SU-DHL-6 (cell line): ENCODE measurements around the gene MAPKBP1.

Source experiments
- H2AFZ ChIP-seq: fragments of 200-600 bp; sonication (generic); 2 replicates; pipeline ENCODE4 v1.6.1; 2014; ENCODE audit warnings: low read depth, mild to moderate bottlenecking, moderate library complexity, mixed read lengths, antibody characterized with exemption, low read length; ENCODE audit not compliant: severe bottlenecking
- H3F3A ChIP-seq: fragments of 200-600 bp; shearing (Covaris generic); 2 replicates; pipeline ENCODE4 v1.6.0; 2016; ENCODE audit warnings: antibody characterized with exemption, mild to moderate bottlenecking; ENCODE audit not compliant: insufficient read depth
- H3K27ac ChIP-seq: fragments of 200-600 bp; sonication (generic); 2 replicates; pipeline ENCODE4 v1.5.1; 2016; ENCODE audit warnings: low read depth, mild to moderate bottlenecking, low read length, moderate library complexity, mixed read lengths
- H3K27me3 ChIP-seq: fragments of 200-600 bp; sonication (generic), shearing (Covaris generic); 2 replicates; pipeline ENCODE4 v1.6.0; 2014; ENCODE audit warnings: mild to moderate bottlenecking, low read length
- H3K36me3 ChIP-seq: fragments of 200-600 bp; sonication (generic); 2 replicates; pipeline ENCODE4 v1.6.1; 2014; ENCODE audit warnings: mild to moderate bottlenecking, low read length, mixed read lengths
- H3K4me2 ChIP-seq: fragments of 300-600, 200-600 bp; shearing (Covaris generic), sonication (generic); 2 replicates; pipeline ENCODE4 v1.6.0; 2014; ENCODE audit warnings: low read length, low read depth, mild to moderate bottlenecking; ENCODE audit not compliant: poor library complexity, severe bottlenecking
- H3K4me3 ChIP-seq: fragments of 200-600 bp; sonication (generic); 2 replicates; pipeline ENCODE4 v1.5.1; 2014; ENCODE audit warnings: antibody characterized with exemption, low read length, mild to moderate bottlenecking, mixed read lengths; ENCODE audit not compliant: insufficient read depth, poor library complexity, severe bottlenecking
- H3K79me2 ChIP-seq: fragments of 200-600 bp; sonication (generic); 2 replicates; pipeline ENCODE4 v1.6.1; 2014; ENCODE audit warnings: mild to moderate bottlenecking, low read length, moderate library complexity; ENCODE audit not compliant: insufficient read depth
- H3K9ac ChIP-seq: fragments of 200-600 bp; sonication (generic); 2 replicates; pipeline ENCODE4 v1.7.0; 2014; ENCODE audit warnings: mild to moderate bottlenecking, low read length
- H3K9me2 ChIP-seq: fragments of 200-600 bp; sonication (generic); replicated peaks from 2 replicates; pipeline ENCODE4 v1.6.1; 2014; ENCODE audit warnings: low read length; ENCODE audit not compliant: insufficient read depth
- H3K9me3 ChIP-seq: fragments of 200-600 bp; sonication (generic); 2 replicates; pipeline ENCODE4 v1.6.1; 2014; ENCODE audit warnings: low read length, mixed read lengths; ENCODE audit not compliant: insufficient read depth
- H4K20me1 ChIP-seq: fragments of 200-600 bp; sonication (generic); 2 replicates; pipeline ENCODE4 v1.6.1; 2014; ENCODE audit warnings: low read depth, mild to moderate bottlenecking, antibody characterized with exemption, low read length, moderate library complexity, mixed read lengths
- EZH2phosphoT487 ChIP-seq: fragments of 200-600 bp; sonication (generic), shearing (Covaris generic); conservative IDR thresholded peaks from 2 replicates; pipeline ENCODE4 v1.6.1; 2018; ENCODE audit warnings: mild to moderate bottlenecking, antibody characterized with exemption, low read length, moderate library complexity, mixed read lengths
- TF ChIP-seq, protein P1 (sequence below): fragments of 200-600 bp; sonication (generic); IDR thresholded peaks from one replicate; pipeline ENCODE4 v1.5.1; 2017; ENCODE audit warnings: antibody characterized with exemption, mild to moderate bottlenecking, low read length, moderate library complexity; ENCODE audit not compliant: insufficient read depth, poor library complexity, severe bottlenecking

MAPKBP1 gene

DNA sequence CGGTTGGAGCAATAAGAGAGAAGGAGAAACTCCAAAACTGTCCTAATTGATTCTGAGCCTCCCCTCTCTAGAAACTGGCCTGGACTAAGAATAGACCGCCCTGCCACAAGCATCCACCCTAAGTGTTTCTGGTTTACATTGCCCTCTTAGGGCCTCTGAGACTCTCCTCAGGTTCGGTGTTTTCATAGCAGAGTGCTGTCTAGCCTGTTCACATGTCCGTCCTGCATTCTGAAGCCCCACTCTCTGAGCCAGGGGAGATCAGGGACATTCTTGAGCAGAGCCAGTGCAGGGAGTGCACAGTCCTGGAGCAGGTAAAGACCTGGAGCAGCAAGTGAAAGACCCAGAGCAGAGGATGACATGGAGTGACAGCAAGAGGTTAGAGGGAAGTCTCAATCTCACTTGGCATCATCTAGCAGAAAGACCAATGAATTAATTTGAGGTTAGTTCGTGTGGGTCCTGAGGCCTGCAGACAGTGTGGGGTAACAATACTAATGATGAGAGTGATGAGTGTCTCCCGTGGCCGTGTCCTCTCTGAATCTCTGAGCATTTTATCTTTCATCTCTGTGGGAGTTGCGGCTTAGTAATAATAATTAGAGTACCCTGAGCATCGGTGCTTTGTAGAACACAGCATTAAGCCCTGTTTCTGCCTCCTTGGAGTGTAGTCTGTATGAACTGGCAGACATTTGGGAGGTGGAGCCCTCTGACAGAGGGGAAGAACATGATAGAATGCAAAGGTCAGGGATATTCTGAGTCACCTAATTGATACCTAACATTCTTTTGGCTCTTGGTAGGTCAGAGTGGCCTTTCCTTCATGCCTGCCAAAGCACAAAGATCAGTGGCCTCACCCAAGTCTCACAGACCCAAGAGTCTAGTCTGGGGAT, 24.6 kb downstream of the MAPKBP1 start:
- TF ChIP-seq, protein P1, sequence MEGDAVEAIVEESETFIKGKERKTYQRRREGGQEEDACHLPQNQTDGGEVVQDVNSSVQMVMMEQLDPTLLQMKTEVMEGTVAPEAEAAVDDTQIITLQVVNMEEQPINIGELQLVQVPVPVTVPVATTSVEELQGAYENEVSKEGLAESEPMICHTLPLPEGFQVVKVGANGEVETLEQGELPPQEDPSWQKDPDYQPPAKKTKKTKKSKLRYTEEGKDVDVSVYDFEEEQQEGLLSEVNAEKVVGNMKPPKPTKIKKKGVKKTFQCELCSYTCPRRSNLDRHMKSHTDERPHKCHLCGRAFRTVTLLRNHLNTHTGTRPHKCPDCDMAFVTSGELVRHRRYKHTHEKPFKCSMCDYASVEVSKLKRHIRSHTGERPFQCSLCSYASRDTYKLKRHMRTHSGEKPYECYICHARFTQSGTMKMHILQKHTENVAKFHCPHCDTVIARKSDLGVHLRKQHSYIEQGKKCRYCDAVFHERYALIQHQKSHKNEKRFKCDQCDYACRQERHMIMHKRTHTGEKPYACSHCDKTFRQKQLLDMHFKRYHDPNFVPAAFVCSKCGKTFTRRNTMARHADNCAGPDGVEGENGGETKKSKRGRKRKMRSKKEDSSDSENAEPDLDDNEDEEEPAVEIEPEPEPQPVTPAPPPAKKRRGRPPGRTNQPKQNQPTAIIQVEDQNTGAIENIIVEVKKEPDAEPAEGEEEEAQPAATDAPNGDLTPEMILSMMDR: no peak
- TF ChIP-seq EZH2phosphoT487: no peak
- Histone ChIP-seq H3K79me2 (no peaks in the 10 kb centered on the region), H3K9me3 (no peaks in the 10 kb centered on the region; the same call in 1 of the 2 replicates), H3K4me2 (no peak overlapping the region), H3K9ac (no peak overlapping the region), H3F3A (no peaks in the 10 kb centered on the region), H4K20me1 (no peaks in the 10 kb centered on the region), H3K27me3 (no peaks in the 10 kb centered on the region), H3K27ac (no peak overlapping the region), H3K4me3 (no peak overlapping the region), H3K36me3 (0 out of 2 replicates have a peak, but pooled peaks cover 4% of the 10 kb centered on the region), H2AFZ (no peak overlapping the region), H3K9me2 (no peaks in the 10 kb centered on the region)

DNA sequence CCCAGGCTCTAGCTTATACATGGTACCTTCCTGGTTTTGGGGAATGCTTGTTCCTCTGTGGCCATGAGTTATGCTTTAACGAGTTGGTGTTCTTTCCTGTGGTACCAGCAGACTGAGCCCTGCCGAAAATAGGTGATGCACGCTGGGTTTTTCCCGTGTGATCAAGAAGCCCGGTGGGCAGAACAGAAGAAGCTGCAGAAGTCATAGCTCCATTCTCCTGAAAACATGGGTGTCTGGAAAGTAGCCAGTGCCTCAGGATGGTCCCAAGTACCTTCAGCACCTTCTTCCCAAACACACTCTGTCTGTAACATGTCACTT, 25.2 kb downstream of the MAPKBP1 start:
- H3K27ac ChIP-seq: no peak overlapping the region
- H3F3A ChIP-seq: no peaks in the 10 kb centered on the region
- H2AFZ ChIP-seq: no peak overlapping the region
- no peaks in the 10 kb centered on the region for H3K79me2 ChIP-seq
- TF ChIP-seq EZH2phosphoT487: no peak
- TF ChIP-seq, protein P1: no peak
- 0 out of 2 replicates have a peak, but pooled peaks cover 4% of the 10 kb centered on the region for H3K36me3 ChIP-seq
- H4K20me1 ChIP-seq: no peaks in the 10 kb centered on the region
- no peaks in the 10 kb centered on the region for H3K27me3 ChIP-seq
- H3K4me3 ChIP-seq: no peak overlapping the region
- no peak overlapping the region for H3K4me2 ChIP-seq
- H3K9me2 ChIP-seq: no peaks in the 10 kb centered on the region
- H3K9ac ChIP-seq: no peak overlapping the region
- H3K9me3 ChIP-seq: no peaks in the 10 kb centered on the region; the same call in 1 of the 2 replicates

DNA sequence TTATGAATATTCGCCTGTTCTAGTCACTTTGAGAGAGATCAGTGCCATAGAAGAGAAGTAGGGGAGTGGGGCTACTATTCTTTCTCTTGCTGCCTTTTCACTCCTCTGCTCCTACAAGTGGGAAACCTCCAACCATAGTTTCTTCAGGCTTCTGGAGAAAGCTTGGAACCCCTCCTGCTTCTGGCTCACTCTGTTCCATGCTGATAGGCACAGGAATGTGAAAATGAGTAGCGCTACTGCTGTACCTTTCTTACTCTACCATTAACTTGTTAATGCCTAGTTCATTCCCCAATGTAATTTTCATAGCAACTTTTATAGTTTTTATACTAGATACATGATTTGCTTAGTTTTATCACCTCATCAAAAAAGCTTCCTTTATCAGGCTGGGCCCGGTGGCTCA, 26.9 kb downstream of the MAPKBP1 start:
- Histone ChIP-seq H3K9ac (no peak overlapping the region), H3K36me3 (0 out of 2 replicates have a peak, but pooled peaks cover 4% of the 10 kb centered on the region), H3K79me2 (no peaks in the 10 kb centered on the region), H3K4me2 (no peak overlapping the region), H3F3A (no peaks in the 10 kb centered on the region), H3K9me2 (no peaks in the 10 kb centered on the region), H4K20me1 (no peaks in the 10 kb centered on the region), H3K27ac (no peak overlapping the region), H3K4me3 (no peak overlapping the region), H3K9me3 (no peaks in the 10 kb centered on the region; the same call in 1 of the 2 replicates), H2AFZ (no peak overlapping the region), H3K27me3 (no peaks in the 10 kb centered on the region)
- no peak for TF ChIP-seq EZH2phosphoT487
- TF ChIP-seq, protein P1: no peak
